ENCODE results near the gene PHTF2.

DNA sequence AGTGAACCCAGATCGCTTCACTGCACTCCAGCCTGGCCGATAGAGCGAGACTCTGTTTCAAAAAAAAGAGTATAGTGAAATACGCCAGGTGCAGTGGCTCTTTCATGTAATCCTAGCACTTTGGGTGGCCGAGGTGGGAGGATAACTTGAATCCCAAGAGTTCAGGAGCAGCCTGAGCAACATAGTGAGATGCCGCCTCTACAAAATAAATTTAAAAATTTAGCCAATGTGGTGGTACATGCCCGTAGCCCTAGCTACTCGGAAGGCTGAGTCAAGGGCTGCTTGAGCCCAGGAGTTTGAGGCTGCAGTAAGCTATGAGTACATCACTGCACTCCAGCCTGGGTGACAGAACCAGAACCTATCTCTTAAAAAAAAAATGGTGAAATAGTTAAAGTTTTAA, 28.3 kb upstream of the PHTF2 start:
- TF ChIP-seq CTCF (IDR thresholded peaks at IDR 0.05; ENCODE audit: low read depth, low read length, poor library complexity, severe bottlenecking) (no peak), EZH2phosphoT487 (IDR thresholded peaks at IDR 0.05; ENCODE audit: borderline replicate concordance, low read length) (no peak)
